ENCODE results near the gene TBCB.
"Not testable (repeated sequence)": the region's sequence is repeated elsewhere in the genome, so short reads cannot be mapped to it uniquely, and the experiment has no call there.

The TBCB gene

GRCh38 chr19:36115453-36116343, at the start of gene TBCB:
Gene TBCB (plus strand): TSS chr19:36115468. CDS start chr19:36115561, 93 bp downstream.
- peak; percentile 90 for DNase-seq (ENCODE audit: low spot score)

- DNase-seq (ENCODE audit: low spot score) = no peak
Observed at GRCh38 chr19:36067681-36068080, 47.6 kb upstream of the TBCB start.

- DNase-seq (ENCODE audit: low spot score) = not testable (repeated sequence)
Observed at GRCh38 chr19:36068810-36069499, 46.3 kb upstream of the TBCB start.

DNA sequence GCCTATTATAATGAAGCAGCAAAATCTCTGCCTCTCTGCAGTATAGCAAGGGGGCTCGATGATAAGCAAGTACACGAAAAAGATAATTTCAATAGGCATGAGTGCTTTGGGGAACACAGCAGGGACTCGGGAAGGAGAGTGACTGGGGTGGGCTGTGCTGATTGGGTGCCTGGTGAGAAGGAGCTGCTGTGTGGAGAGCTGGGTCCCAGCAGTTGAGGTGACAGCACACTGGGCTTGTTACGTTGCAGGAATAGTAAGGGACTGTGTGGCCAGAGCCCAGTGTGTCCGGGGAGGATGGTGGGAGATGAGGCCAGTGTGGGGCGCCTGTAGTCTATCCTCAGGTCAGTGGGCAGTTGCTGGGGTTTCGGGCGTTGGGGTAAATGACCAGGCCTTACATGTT, 43.2 kb upstream of the TBCB start:
- DNase-seq (ENCODE audit: low spot score) = no peak

- no peak for DNase-seq (ENCODE audit: low spot score)
Observed at GRCh38 chr19:36073121-36073876, 42.0 kb upstream of the TBCB start.

GRCh38 chr19:36079389-36079945, 35.8 kb upstream of the TBCB start:
- no peak for DNase-seq (ENCODE audit: low spot score)

DNA sequence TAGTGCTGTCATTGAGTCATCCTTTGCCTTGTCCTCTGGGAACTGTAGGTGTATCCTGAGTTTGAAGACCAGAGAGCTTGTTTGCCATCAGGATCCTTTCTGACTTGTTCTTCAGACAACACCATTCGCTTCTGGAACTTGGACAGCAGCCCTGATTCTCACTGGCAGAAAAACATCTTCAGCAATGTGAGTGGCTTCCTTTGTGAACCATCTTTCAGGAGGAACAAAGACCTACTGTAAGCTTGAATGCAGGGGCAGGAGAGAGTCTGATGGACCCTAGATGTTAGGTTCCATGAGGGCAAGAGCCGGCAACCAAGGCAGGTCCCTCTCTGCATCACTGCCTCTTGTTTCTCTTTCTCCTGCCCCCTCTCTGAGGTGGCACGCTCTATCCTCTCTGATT, 33.9 kb upstream of the TBCB start:
- no peak for DNase-seq (ENCODE audit: low spot score)

DNA sequence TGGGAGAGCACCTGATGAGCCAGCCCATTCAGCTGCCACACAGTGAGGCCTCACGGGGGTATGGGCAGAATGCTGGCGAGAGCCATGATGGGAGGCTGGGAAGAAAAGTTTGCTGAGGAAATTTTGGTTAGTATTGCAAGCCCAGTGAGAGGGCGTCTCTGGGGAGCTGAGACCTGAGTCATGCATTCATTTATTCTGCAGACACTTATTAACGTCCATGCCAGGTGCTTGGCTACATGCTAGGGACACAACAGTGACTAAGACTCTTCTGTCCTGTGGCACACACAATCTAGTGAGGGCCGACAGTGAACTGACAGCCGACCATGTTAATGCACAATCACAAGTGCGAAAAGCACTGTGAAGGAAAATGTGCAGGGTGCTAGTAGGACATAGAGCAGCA, 33.4 kb upstream of the TBCB start:
- DNase-seq (ENCODE audit: low spot score) = no peak

DNA sequence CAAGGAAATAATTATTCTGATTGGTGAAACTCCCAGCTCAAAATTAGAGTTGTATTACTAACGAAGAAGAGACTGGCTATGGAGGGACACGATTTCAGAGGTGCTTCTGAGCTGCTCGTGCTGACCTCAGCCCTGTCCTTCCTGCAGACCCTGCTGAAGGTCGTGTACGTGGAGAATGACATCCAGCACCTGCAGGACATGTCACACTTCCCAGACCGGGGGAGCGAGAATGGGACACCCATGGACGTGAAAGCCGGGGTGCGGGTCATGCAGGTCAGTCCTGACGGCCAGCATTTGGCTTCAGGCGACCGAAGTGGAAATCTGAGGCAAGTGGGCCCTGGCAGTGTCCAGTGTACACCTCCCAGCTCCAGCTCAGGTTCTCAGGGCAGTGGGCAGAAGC, 32.4 kb upstream of the TBCB start:
- DNase-seq (ENCODE audit: low spot score) = no peak

DNA sequence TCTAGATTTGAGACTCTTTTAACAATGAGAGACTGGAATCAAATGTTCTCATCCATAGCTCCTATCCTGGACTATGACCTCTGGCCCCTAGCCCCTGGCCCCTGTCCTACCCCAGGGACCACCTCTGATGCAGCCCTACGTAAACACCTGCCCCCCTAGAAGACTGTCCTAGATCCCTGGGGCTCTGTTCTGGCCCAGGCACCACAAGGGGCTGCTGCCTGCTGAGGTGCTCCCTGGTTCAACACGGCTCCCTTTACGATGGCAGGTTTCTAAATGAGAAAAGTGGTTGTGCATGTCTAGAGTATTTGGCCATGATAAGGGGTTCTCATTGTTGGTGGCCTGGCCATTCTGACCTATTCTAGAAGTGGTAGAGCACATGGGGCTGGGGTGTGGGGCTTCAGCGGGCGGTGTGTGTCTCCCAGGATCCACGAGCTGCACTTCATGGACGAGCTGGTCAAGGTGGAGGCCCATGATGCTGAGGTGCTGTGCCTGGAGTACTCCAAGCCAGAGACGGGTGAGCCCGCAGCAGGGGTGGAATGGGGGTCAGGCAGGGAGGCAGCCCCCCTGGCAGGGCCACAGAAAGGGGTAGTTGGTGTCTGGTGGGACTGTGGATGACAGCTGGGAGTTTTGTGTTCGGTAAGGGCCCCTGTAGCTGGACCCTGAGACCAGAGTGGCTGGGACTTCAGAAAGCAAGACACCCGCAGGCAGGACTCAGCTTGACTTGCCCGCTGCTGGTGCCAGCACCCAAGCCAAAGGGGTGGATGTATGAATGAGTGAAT, 30.8 kb upstream of the TBCB start:
- DNase-seq (ENCODE audit: low spot score) = no peak

GRCh38 chr19:36086326-36086725, 28.9 kb upstream of the TBCB start:
- no peak for DNase-seq (ENCODE audit: low spot score)

DNA sequence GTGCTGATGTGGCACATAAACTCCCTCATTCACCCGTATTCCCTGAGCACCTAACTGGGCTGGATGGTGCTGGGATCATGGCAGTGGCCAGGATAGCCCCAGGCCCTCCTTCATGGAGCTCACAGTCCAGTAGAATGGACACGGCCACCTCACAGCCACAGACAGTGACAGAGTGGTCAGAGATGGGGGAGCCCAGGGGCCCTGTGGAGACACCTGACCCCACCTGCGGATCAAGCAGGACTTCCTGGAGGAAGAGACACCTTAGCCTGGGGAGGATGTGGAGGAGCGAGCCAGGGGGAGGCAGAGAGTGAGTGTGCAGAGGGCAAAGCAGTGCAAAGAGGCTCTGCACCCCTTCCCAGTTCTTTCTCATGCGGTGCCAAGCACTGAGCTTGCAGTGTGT, 25.4 kb upstream of the TBCB start:
- DNase-seq (ENCODE audit: low spot score) = no peak

DNA sequence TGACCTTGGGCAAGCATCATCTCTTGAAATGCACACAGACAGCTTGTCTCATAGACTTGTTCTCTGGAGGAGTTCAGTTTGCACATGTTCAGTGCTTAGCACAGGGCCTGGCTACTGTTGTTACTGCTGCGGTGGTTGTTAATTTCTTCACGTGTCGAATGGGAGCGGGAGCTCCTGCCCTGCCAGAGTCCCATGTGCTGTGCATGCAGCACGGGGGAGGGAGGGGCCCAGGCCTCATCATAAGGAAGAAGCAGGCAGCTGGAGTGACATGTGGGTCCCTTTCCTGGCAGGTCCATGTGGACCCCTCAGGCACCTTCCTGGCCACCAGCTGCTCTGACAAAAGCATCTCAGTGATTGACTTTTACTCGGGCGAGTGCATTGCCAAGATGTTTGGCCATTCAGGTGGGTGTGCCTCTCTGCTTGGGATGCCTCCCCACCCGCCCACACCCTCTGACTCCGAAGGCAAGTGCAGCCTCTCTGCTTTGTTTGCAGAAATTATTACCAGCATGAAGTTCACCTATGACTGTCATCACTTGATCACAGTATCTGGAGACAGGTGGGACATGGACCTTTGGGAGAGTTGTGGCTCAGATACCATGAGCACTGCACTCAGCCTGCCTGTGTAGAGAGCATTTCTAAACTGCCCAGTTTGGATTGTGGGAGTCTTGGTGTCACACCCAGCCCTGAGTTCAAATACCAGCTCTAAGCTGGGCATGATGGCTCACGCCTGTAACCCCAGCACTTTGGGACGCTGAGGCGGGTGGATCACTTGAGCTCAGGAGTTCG, 24.2 kb upstream of the TBCB start:
- no peak for DNase-seq (ENCODE audit: low spot score)

DNA sequence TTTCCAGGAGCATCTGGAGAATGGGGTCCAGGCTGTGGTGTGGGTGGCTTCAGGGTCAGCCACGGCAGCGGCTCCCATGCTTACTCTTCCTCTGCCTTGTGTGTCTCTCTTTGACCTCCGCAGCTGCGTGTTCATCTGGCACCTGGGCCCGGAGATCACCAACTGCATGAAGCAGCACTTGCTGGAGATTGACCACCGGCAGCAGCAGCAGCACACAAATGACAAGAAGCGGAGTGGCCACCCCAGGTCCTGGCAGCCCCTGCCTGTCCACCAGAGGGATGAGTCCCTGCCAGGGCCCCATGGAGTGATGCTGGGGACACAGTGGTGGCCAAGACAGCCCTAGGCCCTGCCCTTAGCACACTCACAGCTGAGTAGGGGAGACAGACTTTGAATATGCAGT, 22.7 kb upstream of the TBCB start:
- DNase-seq (ENCODE audit: low spot score) = no peak

- no peak for DNase-seq (ENCODE audit: low spot score)
Observed at GRCh38 chr19:36093146-36093662, 22.1 kb upstream of the TBCB start.

GRCh38 chr19:36093687-36094086, 21.6 kb upstream of the TBCB start:
- DNase-seq (ENCODE audit: low spot score) = no peak

DNA sequence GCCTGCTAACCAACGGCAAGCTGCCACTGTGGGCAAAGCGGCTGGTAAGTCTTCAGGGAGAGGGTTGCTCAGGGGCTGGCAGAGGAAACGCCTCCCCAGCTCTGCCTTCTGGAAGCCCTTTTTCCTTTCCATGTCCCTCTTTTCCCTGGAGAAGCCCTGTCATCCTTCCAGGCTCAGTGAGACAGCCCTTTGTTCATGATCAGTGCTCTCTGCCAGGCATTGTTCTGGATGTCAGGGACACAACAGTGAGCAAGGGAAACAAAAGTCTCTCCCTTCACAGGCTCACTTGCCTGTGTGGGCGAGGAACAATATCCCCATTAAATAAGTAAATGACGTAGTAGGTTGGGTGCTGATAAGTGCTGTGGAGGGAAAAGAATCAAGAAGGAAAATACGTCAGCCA, 18.2 kb upstream of the TBCB start:
- no peak for DNase-seq (ENCODE audit: low spot score)

DNA sequence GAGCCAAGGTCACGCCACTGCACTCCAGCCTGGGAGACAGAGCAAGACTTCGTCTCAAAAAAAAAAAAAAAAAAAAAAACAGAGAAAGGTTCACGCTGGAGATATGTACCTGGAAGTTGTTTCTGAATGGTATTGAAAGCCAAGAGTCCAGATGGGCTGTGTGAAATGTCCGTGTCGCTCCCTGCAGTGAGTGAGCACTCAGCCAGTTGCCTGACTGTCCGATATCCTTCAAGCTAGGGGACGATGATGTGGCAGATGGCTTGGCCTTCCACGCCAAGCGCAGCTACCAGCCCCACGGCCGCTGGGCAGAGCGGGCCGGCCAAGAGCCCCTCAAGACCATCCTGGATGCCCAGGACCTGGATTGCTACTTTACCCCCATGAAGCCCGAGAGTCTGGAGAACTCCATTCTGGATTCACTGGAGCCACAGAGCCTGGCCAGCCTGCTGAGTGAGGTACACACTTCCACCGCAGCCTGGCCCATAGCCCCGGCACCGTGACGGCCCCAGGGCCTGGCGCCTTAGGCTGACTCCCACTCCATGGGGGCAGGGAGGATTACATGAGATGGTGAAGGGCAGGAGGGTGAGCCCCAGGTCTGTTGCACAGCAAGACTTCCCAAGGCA, 16.0 kb upstream of the TBCB start:
- no peak for DNase-seq (ENCODE audit: low spot score)

GRCh38 chr19:36100476-36100875, 14.8 kb upstream of the TBCB start:
- no peak for DNase-seq (ENCODE audit: low spot score)

Measured in CD4-positive, alpha-beta T cell treated with Interleukin-6 at 100 ng/mL for 8 hours (primary cell).